Smooth muscle cell (in vitro differentiated cells): Measurements from ENCODE around the gene S1PR3. TPM values are rescaled to one million over a fixed set of nuclear protein-coding genes. Genes with fewer than 3 reads are reported as not detected.

Experiments used
- DNase-seq: peaks from one replicate; lab custom pipeline; 2025; ENCODE audit not compliant: unreplicated experiment; lab: John Stamatoyannopoulos, UW
- H2AFZ ChIP-seq: fragments of 200-600 bp; sonication (generic); 2 replicates; pipeline ENCODE4 v1.6.0; 2016; ENCODE audit warnings: antibody characterized with exemption, low read depth, mild to moderate bottlenecking
- H3F3A ChIP-seq: fragments of 200-600 bp; sonication (generic); 2 replicates; pipeline ENCODE4 v1.6.0; 2017; ENCODE audit warnings: antibody characterized with exemption, low read depth
- H3K27ac ChIP-seq: fragments of 200-600 bp; sonication (generic); 2 replicates; pipeline ENCODE4 v1.5.1; 2016; ENCODE audit warnings: low read depth, mild to moderate bottlenecking
- H3K27me3 ChIP-seq: fragments of 200-600 bp; sonication (generic); 2 replicates; pipeline ENCODE4 v1.6.1; 2016; ENCODE audit warnings: low read depth, mild to moderate bottlenecking
- H3K36me3 ChIP-seq: fragments of 200-600 bp; sonication (generic); 2 replicates; pipeline ENCODE4 v1.5.1; 2016; ENCODE audit warnings: low read depth
- H3K4me1 ChIP-seq: fragments of 200-600 bp; sonication (generic); 2 replicates; pipeline ENCODE4 v1.5.1; 2016; ENCODE audit warnings: low read depth
- H3K4me2 ChIP-seq: fragments of 200-600 bp; sonication (generic); 2 replicates; pipeline ENCODE4 v1.6.0; 2016; ENCODE audit warnings: mild to moderate bottlenecking
- H3K4me3 ChIP-seq: fragments of 200-600 bp; sonication (generic); 2 replicates; pipeline ENCODE4 v1.5.1; 2016; ENCODE audit warnings: mild to moderate bottlenecking
- H3K79me2 ChIP-seq: fragments of 200-600 bp; sonication (generic); 2 replicates; pipeline ENCODE4 v1.6.0; 2016; ENCODE audit warnings: low read depth, mild to moderate bottlenecking
- H3K9ac ChIP-seq: fragments of 200-600 bp; sonication (generic); 2 replicates; pipeline ENCODE4 v1.6.0; 2016; ENCODE audit warnings: low read depth
- H3K9me3 ChIP-seq: fragments of 200-600 bp; sonication (generic); replicated peaks from 2 replicates; pipeline ENCODE4 v1.5.1; 2016; ENCODE audit warnings: low read depth
- H4K20me1 ChIP-seq: fragments of 200-600 bp; sonication (generic); 2 replicates; pipeline ENCODE4 v1.6.0; 2016; ENCODE audit warnings: low read depth
- WGBS: methylation state at CpG from one replicate; pipeline ENCODE4 v1.1.7; 2016; ENCODE audit warnings: low lambda C conversion rate; 5-methylcytosine and 5-hydroxymethylcytosine counted together
- polyA plus RNA-seq: library from polyadenylated mRNA; unstranded; fragments of >200 nt; fragmentation: Nextera tagmentation; extraction: Ambion mirVana; gene quantifications from 2 replicates; pipeline ENCODE4 v1.2.1, GENCODE V29; 2016
- total RNA-seq: library from RNA; depleted of rRNA; stranded (reverse); fragments of >200 nt; gene quantifications from 2 replicates; pipeline ENCODE4 v1.2.3, GENCODE V29; 2014
- TF ChIP-seq, protein P1 (sequence below): fragments of 200-600 bp; sonication (generic); IDR thresholded peaks from 2 replicates; pipeline ENCODE4 v1.5.1; 2017; ENCODE audit warnings: borderline replicate concordance, mild to moderate bottlenecking, antibody characterized with exemption; ENCODE audit not compliant: insufficient read depth, poor library complexity, severe bottlenecking

The S1PR3 gene
- total and polyA plus RNA-seq, 2 experiments from 2014 or later, result 184 to 246 TPM

DNA sequence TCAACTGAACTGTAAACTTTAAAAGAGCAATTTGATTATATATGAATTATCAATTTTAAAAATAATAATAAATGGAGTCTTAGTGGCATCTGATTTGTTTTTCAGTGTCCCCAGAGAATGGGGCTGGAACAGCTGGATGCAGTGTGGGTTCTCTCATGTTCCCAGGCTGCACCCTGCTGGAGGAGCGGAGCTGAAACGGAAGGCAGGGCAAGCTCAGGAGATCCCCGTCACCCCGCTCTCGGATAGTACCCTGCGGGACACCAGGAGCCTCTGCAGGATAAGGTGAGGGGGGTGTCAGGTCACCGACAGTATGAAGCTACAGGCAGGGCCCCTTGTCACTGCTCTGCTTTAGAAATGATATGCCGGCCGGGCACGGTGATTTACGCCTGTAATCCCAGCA lies 57.3 kb downstream of the S1PR3 start:
- Histone ChIP-seq H3F3A (no peaks in the 10 kb centered on the region), H3K9ac (no peak overlapping the region), H3K36me3 (no peaks in the 10 kb centered on the region), H3K27me3 (no peaks in the 10 kb centered on the region), H3K9me3 (no peaks in the 10 kb centered on the region), H3K4me1 (no peaks in the 10 kb centered on the region), H3K27ac (no peak overlapping the region), H3K79me2 (no peaks in the 10 kb centered on the region), H3K4me3 (no peak overlapping the region), H4K20me1 (no peaks in the 10 kb centered on the region), H3K4me2 (no peak overlapping the region), H2AFZ (no peak overlapping the region)
- TF ChIP-seq, protein P1, sequence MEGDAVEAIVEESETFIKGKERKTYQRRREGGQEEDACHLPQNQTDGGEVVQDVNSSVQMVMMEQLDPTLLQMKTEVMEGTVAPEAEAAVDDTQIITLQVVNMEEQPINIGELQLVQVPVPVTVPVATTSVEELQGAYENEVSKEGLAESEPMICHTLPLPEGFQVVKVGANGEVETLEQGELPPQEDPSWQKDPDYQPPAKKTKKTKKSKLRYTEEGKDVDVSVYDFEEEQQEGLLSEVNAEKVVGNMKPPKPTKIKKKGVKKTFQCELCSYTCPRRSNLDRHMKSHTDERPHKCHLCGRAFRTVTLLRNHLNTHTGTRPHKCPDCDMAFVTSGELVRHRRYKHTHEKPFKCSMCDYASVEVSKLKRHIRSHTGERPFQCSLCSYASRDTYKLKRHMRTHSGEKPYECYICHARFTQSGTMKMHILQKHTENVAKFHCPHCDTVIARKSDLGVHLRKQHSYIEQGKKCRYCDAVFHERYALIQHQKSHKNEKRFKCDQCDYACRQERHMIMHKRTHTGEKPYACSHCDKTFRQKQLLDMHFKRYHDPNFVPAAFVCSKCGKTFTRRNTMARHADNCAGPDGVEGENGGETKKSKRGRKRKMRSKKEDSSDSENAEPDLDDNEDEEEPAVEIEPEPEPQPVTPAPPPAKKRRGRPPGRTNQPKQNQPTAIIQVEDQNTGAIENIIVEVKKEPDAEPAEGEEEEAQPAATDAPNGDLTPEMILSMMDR, result no peak
- 93% methylated on average over 11 of the region's 11 CpGs for WGBS
- no peak for DNase-seq

DNA sequence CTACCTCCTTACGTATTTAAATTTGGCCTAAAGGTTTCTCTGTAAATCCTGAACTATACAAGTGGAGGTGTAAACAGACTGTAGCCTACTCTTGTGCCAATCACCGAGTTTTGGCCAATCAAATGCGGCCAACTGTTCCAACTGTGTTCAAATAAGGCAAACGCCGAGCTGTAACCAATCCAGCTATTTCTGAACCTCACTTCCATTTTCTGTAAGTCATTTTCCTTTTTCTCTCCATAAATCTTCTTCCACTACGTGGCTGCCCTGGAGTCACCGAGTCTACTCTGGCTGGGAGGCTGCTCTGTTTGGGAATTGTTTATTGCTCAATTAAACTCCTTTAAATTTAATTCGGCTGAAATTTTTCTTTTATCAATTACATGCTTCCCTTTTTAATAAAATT lies 58.4 kb downstream of the S1PR3 start:
- H4K20me1 ChIP-seq, result no peaks in the 10 kb centered on the region
- H3K27me3 ChIP-seq, result no peaks in the 10 kb centered on the region
- no peak overlapping the region for H3K27ac ChIP-seq
- no peaks in the 10 kb centered on the region for H3K9me3 ChIP-seq
- no peaks in the 10 kb centered on the region for H3K4me1 ChIP-seq
- TF ChIP-seq, protein P1, result no peak
- no peak overlapping the region for H3K9ac ChIP-seq
- H3K79me2 ChIP-seq, result no peaks in the 10 kb centered on the region
- WGBS, result 90% methylated on average over 8 of the region's 8 CpGs
- no peaks in the 10 kb centered on the region for H3F3A ChIP-seq
- H3K36me3 ChIP-seq, result no peaks in the 10 kb centered on the region
- no peak overlapping the region for H3K4me2 ChIP-seq
- no peak overlapping the region for H3K4me3 ChIP-seq
- DNase-seq, result no peak
- H2AFZ ChIP-seq, result no peak overlapping the region

DNA sequence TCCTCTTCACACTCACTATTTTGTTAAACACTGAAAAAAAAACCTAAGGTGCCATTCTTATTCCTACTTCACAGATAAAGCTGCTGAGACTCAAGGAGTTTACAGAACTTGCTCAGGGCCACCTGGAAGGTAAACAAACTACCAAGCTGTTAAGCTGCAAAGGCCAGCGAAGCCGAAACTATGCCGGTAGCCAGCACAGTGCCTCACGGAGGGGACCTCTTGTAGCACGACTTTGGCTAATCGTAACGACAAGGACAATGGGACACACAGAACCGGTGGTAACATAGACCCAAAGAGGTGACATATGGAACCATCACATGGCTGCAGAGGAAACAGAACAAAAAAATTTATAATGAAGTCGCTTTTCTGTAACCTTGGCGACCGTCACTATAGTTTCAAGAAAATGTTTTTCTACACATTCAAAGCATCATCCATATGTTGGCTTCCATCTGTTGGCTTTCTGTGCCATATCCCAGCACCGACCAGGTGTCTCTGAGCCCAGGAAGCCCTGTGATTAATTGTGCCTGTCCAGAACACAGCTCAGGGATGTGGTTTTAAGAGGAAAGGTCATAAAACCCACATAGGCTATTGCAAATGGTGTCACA lies 60.3 kb downstream of the S1PR3 start:
- WGBS, result 94% methylated on average over 12 of the region's 12 CpGs
- Histone ChIP-seq H3K4me2 (no peak overlapping the region), H3K4me3 (no peak overlapping the region), H3K4me1 (no peaks in the 10 kb centered on the region), H3K27me3 (no peaks in the 10 kb centered on the region), H3K9ac (no peak overlapping the region), H4K20me1 (no peaks in the 10 kb centered on the region), H3K79me2 (no peaks in the 10 kb centered on the region), H3K9me3 (no peaks in the 10 kb centered on the region), H2AFZ (no peak overlapping the region), H3K36me3 (no peaks in the 10 kb centered on the region), H3K27ac (no peak overlapping the region), H3F3A (no peaks in the 10 kb centered on the region)
- TF ChIP-seq, protein P1, result no peak
- DNase-seq, result no peak

DNA sequence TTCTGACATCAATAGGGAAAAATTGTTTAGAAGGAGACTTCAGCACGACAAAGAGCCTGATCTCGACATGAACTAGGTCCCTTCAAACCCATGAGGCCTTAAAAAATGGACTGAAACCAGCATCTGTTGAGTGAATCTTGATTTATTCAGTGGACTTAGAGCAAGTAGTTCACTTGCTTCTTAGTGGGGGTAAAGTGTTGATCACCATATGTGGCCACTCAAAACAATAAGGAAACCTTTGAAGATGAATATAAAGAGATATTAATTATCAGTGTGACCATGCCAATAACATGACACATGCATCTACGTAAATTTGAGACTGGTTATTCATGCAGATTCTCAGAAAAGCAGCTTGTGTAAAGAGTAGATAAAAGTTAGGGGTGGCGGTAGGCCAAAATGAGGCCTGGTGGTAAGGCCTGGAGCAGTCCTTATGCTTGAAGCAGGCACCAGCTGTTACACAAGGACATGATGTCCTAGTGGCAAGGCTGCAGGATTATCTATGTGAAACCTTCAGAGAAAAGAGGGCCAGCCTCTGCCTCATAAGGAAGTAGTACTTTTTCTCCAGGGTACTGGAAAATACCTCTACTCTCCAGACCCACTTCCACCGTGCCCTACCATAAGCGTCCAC lies 61.3 kb downstream of the S1PR3 start:
- Histone ChIP-seq H3K79me2 (no peaks in the 10 kb centered on the region), H3K9me3 (no peaks in the 10 kb centered on the region), H3K4me2 (no peak overlapping the region), H3K4me3 (no peak overlapping the region), H3K27ac (no peak overlapping the region), H3K27me3 (no peaks in the 10 kb centered on the region), H4K20me1 (no peaks in the 10 kb centered on the region), H3K4me1 (no peaks in the 10 kb centered on the region), H3F3A (no peaks in the 10 kb centered on the region), H3K36me3 (no peaks in the 10 kb centered on the region), H2AFZ (no peak overlapping the region), H3K9ac (no peak overlapping the region)
- WGBS, result 94% methylated on average over 6 of the region's 6 CpGs
- no peak for DNase-seq
- TF ChIP-seq, protein P1, result no peak
